LNCaP clone FGC (cell line): Measurements from ENCODE around the gene MEGF11.

Experiments
- DNase-seq: peaks from one replicate; pipeline ENCODE4 v3.0.0-alpha.2; 2011; ENCODE audit warnings: low read depth
- H3K4me3 ChIP-seq: 2 replicates; pipeline ENCODE4 v1.5.1; 2011; ENCODE audit warnings: mild to moderate bottlenecking, low read depth, low read length, control low read depth
- CTCF ChIP-seq: IDR thresholded peaks from 2 replicates; pipeline ENCODE4 v1.5.1; 2012; ENCODE audit warnings: mild to moderate bottlenecking; ENCODE audit not compliant: control insufficient read depth, insufficient read depth; ENCODE audit errors: extremely low read depth

MEGF11 gene

GRCh38 chr15:66075947-66076346 is 177.6 kb downstream of the MEGF11 start:
- no peak overlapping the region for H3K4me3 ChIP-seq
- DNase-seq, result no peak
- no peak for TF ChIP-seq CTCF

- DNase-seq, result no peak
- H3K4me3 ChIP-seq, result no peak overlapping the region
- no peak for TF ChIP-seq CTCF
These were observed 180.8 kb downstream of the MEGF11 start for GRCh38 chr15:66072616-66073361.

GRCh38 chr15:66071921-66072295 is 181.6 kb downstream of the MEGF11 start:
- no peak for TF ChIP-seq CTCF
- no peak overlapping the region for H3K4me3 ChIP-seq
- DNase-seq, result no peak

- no peak for DNase-seq
- H3K4me3 ChIP-seq, result no peak overlapping the region
- no peak for TF ChIP-seq CTCF
These were observed 182.2 kb downstream of the MEGF11 start for GRCh38 chr15:66071160-66071920.

GRCh38 chr15:66070220-66070934 is 183.2 kb downstream of the MEGF11 start:
- TF ChIP-seq CTCF, result no peak
- H3K4me3 ChIP-seq, result no peak overlapping the region
- peak; percentile 41 for DNase-seq

- no peak for DNase-seq
- H3K4me3 ChIP-seq, result no peak overlapping the region
These were observed 183.8 kb downstream of the MEGF11 start for GRCh38 chr15:66069751-66070150.

More at GRCh38 chr15:66069751-66070150, 183.8 kb downstream of the MEGF11 start:
- no peak for TF ChIP-seq CTCF
